IPS-18c (cell line): ENCODE data around the gene BPIFB3.
"Not testable (repeated sequence)": the region's sequence is repeated elsewhere in the genome, so short reads cannot be mapped to it uniquely, and the experiment has no call there.

ENCODE experiments used
- H3K4me3 ChIP-seq: 2 replicates; pipeline ENCODE4 v1.7.0; 2013; ENCODE audit warnings: low read depth, mild to moderate bottlenecking, low read length, moderate library complexity; ENCODE audit not compliant: insufficient read depth
- H3K9me3 ChIP-seq: one replicate; pipeline ENCODE4 v1.6.1; 2013; ENCODE audit warnings: mild to moderate bottlenecking, low read length, moderate library complexity; ENCODE audit not compliant: control insufficient read depth, insufficient read depth

The BPIFB3 gene

GRCh38 chr20:33119725-33120720 lies 66.3 kb downstream of the BPIFB3 start:
- H3K4me3 ChIP-seq: no peak overlapping the region

GRCh38 chr20:33120934-33121333 lies 67.2 kb downstream of the BPIFB3 start:
- Histone ChIP-seq H3K9me3 (no peaks in the 10 kb centered on the region), H3K4me3 (no peak overlapping the region)

More at GRCh38 chr20:33119725-33120720, 66.3 kb downstream of the BPIFB3 start:
- no peaks in the 10 kb centered on the region for H3K9me3 ChIP-seq

GRCh38 chr20:33122297-33122696 lies 68.6 kb downstream of the BPIFB3 start:
- not testable (repeated sequence) for H3K4me3 ChIP-seq, H3K9me3 ChIP-seq
